Stomach (tissue), 9 donors: Measurements from ENCODE around the gene ATP6V0C. TPM values are rescaled to one million over a fixed set of nuclear protein-coding genes. Genes with fewer than 3 reads are reported as not detected.
A peak's percentile ranks its signal among the peaks of the same experiment; 100 is the strongest.
"Not testable (repeated sequence)": the region's sequence is repeated elsewhere in the genome, so short reads cannot be mapped to it uniquely, and the experiment has no call there.

Experiments used
- DNase-seq, 2 donors: peaks; one replicate each; pipeline versions ENCODE4 v3.0.0 to v3.0.0-alpha.2; 2013 to 2019
- H3K27ac ChIP-seq, 5 donors: fragments of 200-600 bp in 4 of 5; sonication (generic) in 4 of 5; one replicate each; pipeline ENCODE4 v1.5.1; 2013 to 2019; ENCODE audit warnings: mild to moderate bottlenecking in 1 of 5, moderate library complexity in 1 of 5
- H3K27me3 ChIP-seq, 3 donors: fragments of 200-600 bp; sonication (generic); one replicate each; pipeline ENCODE4 v1.5.1; 2017 to 2019; ENCODE audit warnings: mixed run types in 1 of 3
- H3K36me3 ChIP-seq, 4 donors: fragments of 200-600 bp; sonication (generic); 1 replicate in 3 of 4; 2 replicates in 1 of 4; pipeline ENCODE4 v1.5.1; 2016 to 2019
- H3K4me1 ChIP-seq, 4 donors: fragments of 200-600 bp; sonication (generic); one replicate each; pipeline ENCODE4 v1.5.1; 2016 to 2019
- H3K4me3 ChIP-seq, 4 donors: fragments of 200-600 bp; sonication (generic) in 3 of 4; one replicate each; pipeline ENCODE4 v1.5.1; 2016 to 2019; ENCODE audit warnings: mild to moderate bottlenecking in 1 of 4
- H3K9me3 ChIP-seq, 4 donors: fragments of 200-600 bp; sonication (generic); one replicate each; pipeline ENCODE4 v1.5.1; 2016 to 2019
- WGBS, 5 donors: extraction: QIAGEN DNeasy Blood & Tissue Kit in 3 of 5; methylation state at CpG; one replicate each; pipeline versions ENCODE4 v1.1.5 to v1.1.7; 2013 to 2018; 5-methylcytosine and 5-hydroxymethylcytosine counted together
- intact Hi-C: fragments of 100-400 bp; cut with DNase I; formaldehyde crosslinking; loops from one replicate; pipeline ENCODE4 v1.15.1; 2023; ENCODE audit warnings: low total_unique reads
- polyA plus RNA-seq, 3 donors: library from polyadenylated mRNA; stranded (reverse); fragments of 200-250 nt; gene quantifications; one replicate each; pipeline ENCODE4 v1.2.3, GENCODE V29; 2013
- total RNA-seq, 5 donors: library from RNA; depleted of rRNA; stranded (reverse); fragments of >200 nt; gene quantifications; one replicate each; pipeline versions ENCODE4 v1.1.0 to v1.2.3, GENCODE V29; 2014 to 2016
- TF ChIP-seq, protein P1 (sequence below), 7 experiments: fragments of 450-650 bp in 4 of 7; fragments of 200-600 bp in 3 of 7; sonication (generic) in 3 of 7; IDR thresholded peaks; one replicate each; pipeline ENCODE4 v1.5.1; 2016 to 2019; ENCODE audit warnings: antibody characterized with exemption in 7 of 7, control low read depth in 2 of 7, mild to moderate bottlenecking in 1 of 7
- donor health status: healthy with polysubstance abuse.
- donor health status: Bipolar disorder and iron deficiency.
- donor health status: healthy.

Gene ATP6V0C
- total and polyA plus RNA-seq, 8 donors = 8.1 to 169 (median 75.3) TPM

- H3K4me3 ChIP-seq, H3K27ac ChIP-seq, H3K9me3 ChIP-seq, H3K36me3 ChIP-seq, intact Hi-C loops, H3K27me3 ChIP-seq, DNase-seq: not testable (repeated sequence)
- WGBS, 5 donors = 71% methylated on average over 1 of the region's 14 CpGs; no CpG with 5 or more reads in 4 of the 5 donors
- peaks cover 6 to 21% (median 12%) of the 10 kb centered on the region in 4 donors for H3K4me1 ChIP-seq
Measured at GRCh38 chr16:2550283-2550878, 36.6 kb downstream of the ATP6V0C start.

DNA sequence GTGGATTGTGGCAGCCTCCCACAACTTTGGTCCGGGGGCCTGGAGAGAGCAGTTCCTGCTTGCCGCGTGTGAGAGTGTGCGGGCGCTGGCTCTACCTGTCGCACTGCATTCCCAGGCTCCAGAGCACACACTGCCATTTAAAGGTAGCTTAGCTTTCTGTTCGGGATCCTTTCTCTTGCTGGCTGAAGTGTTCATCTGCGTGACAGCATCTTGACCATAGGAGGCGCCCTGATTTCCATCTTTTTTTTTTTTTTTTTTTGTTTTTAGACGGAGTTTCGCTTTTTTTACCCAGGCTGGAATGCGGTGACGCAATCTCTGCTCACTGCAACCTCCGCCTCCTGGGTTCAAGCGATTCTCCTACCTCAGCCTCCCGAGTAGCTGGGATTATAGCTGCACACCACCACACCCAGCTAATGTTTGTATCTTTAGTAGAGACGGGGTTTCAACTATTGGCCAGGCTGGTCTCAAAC, 37.7 kb downstream of the ATP6V0C start:
- peaks cover 1 to 10% (median 8%) of the 10 kb centered on the region in 4 donors for H3K4me1 ChIP-seq
- intact Hi-C loops, H3K9me3 ChIP-seq, H3K4me3 ChIP-seq, H3K36me3 ChIP-seq, H3K27me3 ChIP-seq, H3K27ac ChIP-seq: not testable (repeated sequence)
- WGBS, 5 donors = 47 to 50% (median 49%) methylated on average over 11 to 16 of the region's 17 CpGs
- DNase-seq = peak in 1 of 2 donors; percentile 29

GRCh38 chr16:2554709-2555425, 41.1 kb downstream of the ATP6V0C start:
- H3K27ac ChIP-seq, H3K9me3 ChIP-seq, H3K4me3 ChIP-seq, H3K4me1 ChIP-seq, intact Hi-C loops, DNase-seq, H3K36me3 ChIP-seq, H3K27me3 ChIP-seq: not testable (repeated sequence)
- WGBS, 5 donors = no CpG with 5 or more reads among the region's 13 CpGs

- H3K4me1 ChIP-seq, H3K27me3 ChIP-seq, H3K36me3 ChIP-seq, H3K27ac ChIP-seq, H3K9me3 ChIP-seq, H3K4me3 ChIP-seq, DNase-seq, intact Hi-C loops: not testable (repeated sequence)
- 84 to 90% (median 85%) methylated on average over 5 to 6 of the region's 15 CpGs; no CpG with 5 or more reads in 2 of the 5 donors for WGBS, 5 donors
Measured at GRCh38 chr16:2557150-2557549, 43.4 kb downstream of the ATP6V0C start.

- DNase-seq, H3K27ac ChIP-seq, H3K4me3 ChIP-seq, H3K27me3 ChIP-seq, H3K9me3 ChIP-seq, H3K4me1 ChIP-seq, intact Hi-C loops, H3K36me3 ChIP-seq: not testable (repeated sequence)
- 63 to 88% (median 83%) methylated on average over 6 to 9 of the region's 17 CpGs for WGBS, 5 donors
Measured at GRCh38 chr16:2560131-2560797, 46.5 kb downstream of the ATP6V0C start.

- H3K4me3 ChIP-seq, intact Hi-C loops, H3K4me1 ChIP-seq, H3K27me3 ChIP-seq, H3K27ac ChIP-seq, H3K36me3 ChIP-seq, H3K9me3 ChIP-seq: not testable (repeated sequence)
- TF ChIP-seq, protein P1, sequence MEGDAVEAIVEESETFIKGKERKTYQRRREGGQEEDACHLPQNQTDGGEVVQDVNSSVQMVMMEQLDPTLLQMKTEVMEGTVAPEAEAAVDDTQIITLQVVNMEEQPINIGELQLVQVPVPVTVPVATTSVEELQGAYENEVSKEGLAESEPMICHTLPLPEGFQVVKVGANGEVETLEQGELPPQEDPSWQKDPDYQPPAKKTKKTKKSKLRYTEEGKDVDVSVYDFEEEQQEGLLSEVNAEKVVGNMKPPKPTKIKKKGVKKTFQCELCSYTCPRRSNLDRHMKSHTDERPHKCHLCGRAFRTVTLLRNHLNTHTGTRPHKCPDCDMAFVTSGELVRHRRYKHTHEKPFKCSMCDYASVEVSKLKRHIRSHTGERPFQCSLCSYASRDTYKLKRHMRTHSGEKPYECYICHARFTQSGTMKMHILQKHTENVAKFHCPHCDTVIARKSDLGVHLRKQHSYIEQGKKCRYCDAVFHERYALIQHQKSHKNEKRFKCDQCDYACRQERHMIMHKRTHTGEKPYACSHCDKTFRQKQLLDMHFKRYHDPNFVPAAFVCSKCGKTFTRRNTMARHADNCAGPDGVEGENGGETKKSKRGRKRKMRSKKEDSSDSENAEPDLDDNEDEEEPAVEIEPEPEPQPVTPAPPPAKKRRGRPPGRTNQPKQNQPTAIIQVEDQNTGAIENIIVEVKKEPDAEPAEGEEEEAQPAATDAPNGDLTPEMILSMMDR (IDR thresholded peaks at IDR 0.05) = peak in 3 of 7 experiments; percentile 28 to 50 (median 47)
- DNase-seq = peak in 1 of 2 donors; percentile 84
- WGBS, 5 donors = 9 to 17% methylated on average over 1 to 2 of the region's 4 CpGs; no CpG with 5 or more reads in 3 of the 5 donors
Measured at GRCh38 chr16:2560798-2561133, 47.0 kb downstream of the ATP6V0C start.

DNA sequence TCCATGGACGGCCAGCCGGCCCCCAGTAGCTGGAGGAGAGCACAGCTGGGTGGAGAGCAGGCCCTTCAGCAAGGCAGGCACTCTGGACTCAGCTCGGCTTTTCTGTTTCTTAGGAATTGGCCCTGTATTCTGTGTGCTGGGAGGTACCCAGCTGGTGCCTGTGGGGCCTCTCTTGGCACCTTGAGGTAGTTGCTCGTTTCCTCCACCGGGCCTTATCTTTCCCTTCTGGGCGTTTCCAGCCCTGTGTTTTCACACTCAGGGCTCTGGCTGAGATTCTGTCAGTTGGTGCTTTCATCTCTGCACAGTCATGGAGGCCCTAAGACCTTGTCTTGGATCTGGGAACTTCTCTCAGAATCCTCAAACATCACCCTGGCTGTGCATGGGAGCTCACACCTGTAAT, 53.8 kb downstream of the ATP6V0C start:
- no CpG with 5 or more reads among the region's 6 CpGs for WGBS, 5 donors
- DNase-seq, H3K36me3 ChIP-seq, H3K27me3 ChIP-seq, H3K27ac ChIP-seq, intact Hi-C loops, H3K4me3 ChIP-seq, H3K4me1 ChIP-seq, H3K9me3 ChIP-seq: not testable (repeated sequence)

GRCh38 chr16:2568573-2568972, 54.8 kb downstream of the ATP6V0C start:
- H3K27me3 ChIP-seq, DNase-seq, H3K4me3 ChIP-seq, intact Hi-C loops, H3K4me1 ChIP-seq, H3K36me3 ChIP-seq, H3K9me3 ChIP-seq, H3K27ac ChIP-seq: not testable (repeated sequence)
- WGBS, 5 donors = no CpG with 5 or more reads among the region's 11 CpGs
